Naive thymus-derived CD8-positive, alpha-beta T cell (primary cell): Measurements from ENCODE around the gene TUBA1A. TPM values are rescaled to one million over a fixed set of nuclear protein-coding genes. Genes with fewer than 3 reads are reported as not detected.

Source experiments
- ATAC-seq, 2 donors: fragments of 150-1000 bp; cut with Tn5 transposase in 1 of 2; sonication (Bioruptor Pico), chemical (Tn5 transposase) in 1 of 2; 1 replicate in 1 of 2; 2 replicates in 1 of 2; pipeline ENCODE4 v1.10.0; 2021; ENCODE audit warnings: mild to moderate bottlenecking in 2 of 2, moderate library complexity in 2 of 2
- POLR2A ChIA-PET: fragments of 350-600 bp; sonication (Branson Sonifier 250); formaldehyde crosslinking; loops from one replicate; lab custom pipeline; 2021; ENCODE audit warnings: antibody characterized with exemption; lab: Charles Lee
- DNase-seq, 10 donors: peaks; one replicate each; pipeline versions ENCODE4 v3.0.0 to v3.0.0-alpha.2; 2020 to 2022
- H3K27ac Mint-ChIP-seq, 10 donors: one replicate each; pipeline ENCODE4 v1.8.0; 2020 to 2022; ENCODE audit warnings: mild to moderate bottlenecking in 10 of 10, mixed read lengths in 10 of 10, moderate library complexity in 4 of 10, inconsistent platforms in 1 of 10
- H3K27me3 Mint-ChIP-seq, 5 donors: one replicate each; pipeline ENCODE4 v1.8.0; 2021 to 2022; ENCODE audit warnings: mixed read lengths in 5 of 5
- H3K36me3 Mint-ChIP-seq, 3 donors: one replicate each; pipeline ENCODE4 v1.8.0; 2020 to 2022; ENCODE audit warnings: mixed read lengths in 3 of 3, mild to moderate bottlenecking in 2 of 3, inconsistent platforms in 1 of 3
- H3K4me1 Mint-ChIP-seq, 4 donors: one replicate each; pipeline ENCODE4 v1.8.0; 2021 to 2022; ENCODE audit warnings: mixed read lengths in 4 of 4
- H3K4me3 Mint-ChIP-seq, 10 donors: one replicate each; pipeline ENCODE4 v1.8.0; 2020 to 2022; ENCODE audit warnings: mild to moderate bottlenecking in 10 of 10, mixed read lengths in 10 of 10, moderate library complexity in 6 of 10, inconsistent platforms in 1 of 10
- H3K9me3 Mint-ChIP-seq, 9 donors: one replicate each; pipeline ENCODE4 v1.8.0; 2020 to 2022; ENCODE audit warnings: mixed read lengths in 9 of 9, mild to moderate bottlenecking in 3 of 9, inconsistent platforms in 1 of 9, moderate library complexity in 1 of 9
- polyA plus RNA-seq, 3 donors: library from polyadenylated mRNA; unstranded; fragments of 300-500 nt; fragmentation: Illumina TruSeq; gene quantifications; one replicate each; pipeline ENCODE4 v1.2.3, GENCODE V29; 2021
- total RNA-seq, 8 experiments: library from RNA in 2 of 8; stranded (reverse) in 2 of 8; gene quantifications; one replicate each; pipeline ENCODE4 v1.2.3 and lab custom pipeline; 2021 to 2026

Gene TUBA1A
- total RNA-seq (10 to 100 TPM; 93.5 to 95.3 TPM), polyA plus RNA-seq (100 to 1,000 TPM; 139 to 168 (median 147) TPM), total RNA-seq (lab: John Stamatoyannopoulos, UW) (48.9 to 1,220 (median 164) reads per million in 6 experiments)

- Mint-ChIP-seq H3K9me3 (no peaks in the 10 kb centered on the region), H3K4me1 (peaks cover 14 to 31% (median 24%) of the 10 kb centered on the region in 4 donors), H3K4me3 (peak within 1 kb of the TSS; percentile 91 to 99 (median 96)), H3K27ac (peak within 1 kb of the TSS; percentile 97 to 100 (median 99)), H3K36me3 (peaks cover 4 to 29% (median 14%) of the 10 kb centered on the region in 3 donors), H3K27me3 (no peaks in the 10 kb centered on the region)
- peak; percentile 80 to 99 (median 96) for DNase-seq
- peak; percentile 79 to 84 for ATAC-seq
- POLR2A ChIA-PET = interaction anchor here (0.6 to 5.9 kb wide), 34 partner anchors 8 to 923 kb away, joined by 3 to 220 read pairs (median 4); partner anchors contain the start of genes CCNT1, COX14, FKBP11 and KMT2D
Observed at GRCh38 chr12:49188916-49189367, at the start of gene TUBA1A. Gene TUBA1A, minus strand, starts transcription at chr12:49189080. Its CDS starts 101 bp downstream, at chr12:49188979.

GRCh38 chr12:49236423-49236822 is 47.5 kb upstream of the TUBA1A start:
- ATAC-seq (no peak), DNase-seq (no peak)
- Mint-ChIP-seq H3K4me1 (peaks cover 0 to 12% (median 4%) of the 10 kb centered on the region in 4 donors), H3K36me3 (no peaks in the 10 kb centered on the region), H3K27ac (no peak overlapping the region), H3K4me3 (peak overlapping the region in 2 of 10 donors; percentile 39 to 48), H3K27me3 (peaks cover 0 to 4% (median 0%) of the 10 kb centered on the region in 5 donors), H3K9me3 (no peaks in the 10 kb centered on the region)
- POLR2A ChIA-PET = interaction anchor here (5.5 kb wide), 1 partner anchor 47 kb away, joined by 47 read pairs; the partner anchor contains the start of gene TUBA1A

- H3K27ac Mint-ChIP-seq = peak overlapping the region in 9 of 10 donors; percentile 43 to 92 (median 79)
- ATAC-seq = no peak
Observed at GRCh38 chr12:49233842-49234526, 45.1 kb upstream of the TUBA1A start.

DNA sequence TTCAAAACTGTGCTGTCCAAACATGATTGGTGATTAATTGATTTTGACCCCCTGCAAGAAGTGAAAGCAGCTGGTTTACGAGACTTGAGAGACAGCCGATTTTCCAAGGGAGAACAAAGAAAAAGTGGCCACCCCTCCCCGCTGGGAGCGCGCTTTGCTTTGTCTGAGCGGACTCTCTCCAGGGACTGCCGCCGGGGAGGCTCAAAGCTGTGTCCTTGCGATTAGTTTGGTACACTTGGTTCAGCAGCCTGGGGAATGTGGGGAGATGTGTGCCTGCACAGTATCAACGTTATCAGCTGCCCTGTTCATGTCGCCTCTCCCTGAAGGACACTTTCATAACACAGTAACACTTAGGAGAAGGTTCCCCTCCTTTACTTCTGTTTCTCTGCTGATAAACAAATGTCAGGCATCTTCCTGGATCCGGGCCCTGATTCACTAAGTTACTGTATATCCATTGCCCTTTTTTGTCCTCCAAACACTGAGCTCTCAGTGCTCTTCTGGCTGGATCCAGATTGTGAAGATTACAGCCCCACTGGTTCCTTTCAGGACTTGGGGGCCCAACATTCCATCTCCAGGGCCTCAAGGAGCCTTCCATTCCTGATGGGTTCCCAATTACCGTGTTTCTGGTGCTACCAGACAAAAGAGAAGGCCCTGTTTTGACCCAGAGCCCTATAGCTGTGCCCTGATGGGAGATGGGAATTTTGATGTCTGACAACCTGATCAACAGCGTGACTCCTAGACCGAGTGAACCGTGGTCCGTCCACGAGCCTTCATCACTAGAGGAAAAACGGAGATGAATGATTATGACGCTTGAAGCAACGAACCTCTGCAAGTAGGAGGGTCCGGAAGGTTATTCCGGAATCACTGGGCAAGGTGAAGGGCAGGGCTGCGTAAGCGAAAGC is 44.3 kb upstream of the TUBA1A start:
- no peak for DNase-seq
- peak overlapping the region in 9 of 10 donors; percentile 12 to 84 (median 61) for H3K27ac Mint-ChIP-seq
- no peaks in the 10 kb centered on the region for H3K9me3 Mint-ChIP-seq
- ATAC-seq = no peak
- H3K27me3 Mint-ChIP-seq = no peaks in the 10 kb centered on the region
- peaks cover 0 to 12% (median 4%) of the 10 kb centered on the region in 4 donors for H3K4me1 Mint-ChIP-seq
- H3K4me3 Mint-ChIP-seq = peak overlapping the region in 9 of 10 donors; percentile 42 to 92 (median 67)
- H3K36me3 Mint-ChIP-seq = no peaks in the 10 kb centered on the region
- POLR2A ChIA-PET = interaction anchor here (3.6 to 5.5 kb wide), 2 partner anchors 44 to 102 kb away, joined by 30 to 47 read pairs; partner anchors contain the start of genes TUBA1A and TUBA1B

More at GRCh38 chr12:49233842-49234526, 45.1 kb upstream of the TUBA1A start:
- Mint-ChIP-seq H3K9me3 (no peaks in the 10 kb centered on the region), H3K4me3 (peak overlapping the region in 9 of 10 donors; percentile 41 to 93 (median 78)), H3K36me3 (no peaks in the 10 kb centered on the region), H3K4me1 (peaks cover 0 to 12% (median 4%) of the 10 kb centered on the region in 4 donors), H3K27me3 (no peaks in the 10 kb centered on the region)
- DNase-seq = peak in 1 of 10 donors; percentile 18
- POLR2A ChIA-PET = interaction anchor here (0.6 to 5.5 kb wide), 4 partner anchors 22 to 146 kb away, joined by 3 to 47 read pairs (median 20); partner anchors contain the start of genes TUBA1A and TUBA1B

DNA sequence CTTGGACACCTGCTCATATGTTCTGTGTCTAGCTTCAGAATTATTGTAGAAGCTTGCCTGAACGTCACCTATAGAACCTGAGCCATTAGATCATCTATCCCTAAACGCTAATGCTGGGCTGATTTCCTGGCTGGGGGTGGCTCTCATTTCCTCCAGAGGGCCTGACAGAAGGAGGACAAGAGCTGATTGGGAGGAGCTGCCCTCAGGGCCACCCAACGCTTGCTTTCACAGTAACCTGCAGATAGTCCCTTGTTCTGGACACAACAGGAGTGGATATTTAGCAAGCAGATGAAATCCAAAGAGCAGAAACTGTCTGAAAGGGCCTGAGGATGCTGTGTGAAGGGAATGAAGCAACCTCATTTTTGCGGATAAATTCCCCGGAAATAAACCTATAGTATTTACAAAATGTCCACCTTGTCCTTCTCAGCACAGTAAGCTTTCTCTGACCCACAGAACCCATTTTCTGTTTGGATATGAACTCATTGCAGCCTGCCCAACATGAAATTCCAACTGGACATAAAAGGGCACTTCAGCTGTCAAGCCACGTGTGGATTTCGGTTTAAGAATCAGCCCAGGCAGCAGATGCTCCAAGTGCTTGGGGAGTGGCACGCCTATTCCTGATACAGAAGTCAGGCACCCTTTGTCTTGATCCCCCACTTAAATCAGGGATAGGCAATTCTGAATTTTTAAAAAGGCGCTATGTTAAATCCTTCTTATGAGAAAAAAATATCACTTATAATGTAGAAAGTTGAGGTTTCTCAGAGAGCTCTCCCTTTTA is 43.2 kb upstream of the TUBA1A start:
- H3K27me3 Mint-ChIP-seq = no peaks in the 10 kb centered on the region
- peaks cover 0 to 12% (median 4%) of the 10 kb centered on the region in 4 donors for H3K4me1 Mint-ChIP-seq
- POLR2A ChIA-PET = interaction anchor here (3.6 to 5.5 kb wide), 2 partner anchors 43 to 101 kb away, joined by 30 to 47 read pairs; partner anchors contain the start of genes TUBA1A and TUBA1B
- no peaks in the 10 kb centered on the region for H3K36me3 Mint-ChIP-seq
- no peak for ATAC-seq
- no peak overlapping the region for H3K27ac Mint-ChIP-seq
- no peak overlapping the region for H3K4me3 Mint-ChIP-seq
- H3K9me3 Mint-ChIP-seq = no peaks in the 10 kb centered on the region
- no peak for DNase-seq

DNA sequence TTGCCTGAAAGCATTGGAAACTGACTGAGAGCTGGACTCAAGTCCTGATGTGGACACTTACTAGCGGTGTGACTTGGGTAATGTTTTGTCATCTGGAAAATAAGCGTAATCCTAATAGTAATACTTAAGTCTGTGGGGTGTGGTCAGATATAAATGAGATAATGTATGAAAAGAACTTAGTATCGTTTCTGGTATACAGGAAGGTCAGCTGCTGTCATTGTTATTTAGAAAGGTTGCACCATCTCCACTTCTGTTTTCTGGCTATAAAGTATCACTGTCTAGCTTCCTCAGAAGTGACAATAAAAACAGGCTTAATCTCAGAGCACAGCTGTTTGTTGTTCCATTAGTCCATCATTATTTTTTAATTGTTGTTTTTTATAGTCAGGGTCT is 41.9 kb upstream of the TUBA1A start:
- DNase-seq (no peak), ATAC-seq (no peak)
- POLR2A ChIA-PET = interaction anchor here (1.0 to 1.2 kb wide), 2 partner anchors 42 to 166 kb away, joined by 3 to 4 read pairs; partner anchors contain the start of gene TUBA1A
- Mint-ChIP-seq H3K9me3 (no peaks in the 10 kb centered on the region), H3K36me3 (no peaks in the 10 kb centered on the region), H3K4me3 (no peak overlapping the region), H3K27ac (no peak overlapping the region), H3K4me1 (peaks cover 0 to 12% (median 4%) of the 10 kb centered on the region in 4 donors), H3K27me3 (no peaks in the 10 kb centered on the region)

- no peak overlapping the region for H3K27ac Mint-ChIP-seq
- H3K9me3 Mint-ChIP-seq = no peaks in the 10 kb centered on the region
- H3K4me3 Mint-ChIP-seq = no peak overlapping the region
- no peak for ATAC-seq
- H3K36me3 Mint-ChIP-seq = no peaks in the 10 kb centered on the region
- DNase-seq = no peak
- H3K27me3 Mint-ChIP-seq = no peaks in the 10 kb centered on the region
- POLR2A ChIA-PET = interaction anchor here (0.7 to 1.2 kb wide), 3 partner anchors 42 to 305 kb away, joined by 3 to 5 read pairs (median 4); partner anchors contain the start of gene TUBA1A
- peaks cover 0 to 11% (median 4%) of the 10 kb centered on the region in 4 donors for H3K4me1 Mint-ChIP-seq
Observed at GRCh38 chr12:49230176-49230804, 41.4 kb upstream of the TUBA1A start.

DNA sequence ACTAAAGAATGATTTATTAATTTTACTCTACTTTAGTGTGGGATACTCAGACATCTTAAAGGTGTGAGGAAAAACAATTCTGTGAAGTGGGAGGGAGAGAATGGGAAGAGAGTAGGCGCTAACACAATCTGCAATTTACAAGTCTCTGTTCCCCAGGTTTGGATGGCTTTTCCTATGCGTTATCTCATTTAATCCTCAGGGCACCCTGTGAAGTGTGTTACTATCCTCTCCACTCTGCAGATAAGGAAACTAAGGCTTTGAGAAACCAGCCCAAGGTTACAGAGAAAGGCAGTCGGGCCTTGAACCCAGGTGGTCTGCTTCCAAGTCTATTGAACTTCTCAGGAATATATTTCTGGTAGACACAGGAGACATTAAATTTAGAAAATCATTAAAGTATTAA is 39.8 kb upstream of the TUBA1A start:
- H3K4me3 Mint-ChIP-seq = no peak overlapping the region
- no peaks in the 10 kb centered on the region for H3K9me3 Mint-ChIP-seq
- ATAC-seq (no peak), DNase-seq (no peak)
- POLR2A ChIA-PET = no interaction called here
- H3K27ac Mint-ChIP-seq = no peak overlapping the region
- peaks cover 0 to 4% (median 2%) of the 10 kb centered on the region in 4 donors for H3K4me1 Mint-ChIP-seq
- H3K27me3 Mint-ChIP-seq = no peaks in the 10 kb centered on the region
- no peaks in the 10 kb centered on the region for H3K36me3 Mint-ChIP-seq

GRCh38 chr12:49227713-49228112 is 38.8 kb upstream of the TUBA1A start:
- no peaks in the 10 kb centered on the region for H3K36me3 Mint-ChIP-seq
- ATAC-seq (no peak), DNase-seq (no peak)
- H3K9me3 Mint-ChIP-seq = no peaks in the 10 kb centered on the region
- peaks cover 0 to 2% (median under 1%) of the 10 kb centered on the region in 4 donors for H3K4me1 Mint-ChIP-seq
- no peaks in the 10 kb centered on the region for H3K27me3 Mint-ChIP-seq
- H3K4me3 Mint-ChIP-seq = no peak overlapping the region
- no peak overlapping the region for H3K27ac Mint-ChIP-seq
- POLR2A ChIA-PET = interaction anchor here (0.6 kb wide), 1 partner anchor 40 kb away, joined by 5 read pairs; no protein-coding TSS in a partner anchor

- H3K4me1 Mint-ChIP-seq = peaks cover 0 to 4% (median 3%) of the 10 kb centered on the region in 4 donors
- H3K4me3 Mint-ChIP-seq = no peak overlapping the region
- peak overlapping the region in 1 of 10 donors; percentile 70 for H3K27ac Mint-ChIP-seq
- no peaks in the 10 kb centered on the region for H3K27me3 Mint-ChIP-seq
- peak in 1 of 2 donors; percentile 47 for ATAC-seq
- H3K36me3 Mint-ChIP-seq = no peaks in the 10 kb centered on the region
- H3K9me3 Mint-ChIP-seq = no peaks in the 10 kb centered on the region
- POLR2A ChIA-PET = interaction anchor here (0.8 kb wide), 1 partner anchor 40 kb away, joined by 3 read pairs; no protein-coding TSS in a partner anchor
- DNase-seq = no peak
Observed at GRCh38 chr12:49225576-49226166, 36.8 kb upstream of the TUBA1A start.
